HepG2 (cell line): ENCODE data around the gene ASIC3. TPM values are rescaled to one million over a fixed set of nuclear protein-coding genes. Genes with fewer than 3 reads are reported as not detected.

Experiments used
- CREB1 ChIP-seq, 2 experiments: fragments of 450-650 bp in 1 of 2; IDR thresholded peaks; 2 replicates each; pipeline ENCODE4 v1.6.1; 2016 to 2017; ENCODE audit warnings: control low read depth in 1 of 2, mild to moderate bottlenecking in 1 of 2, missing compliant biosample characterization in 1 of 2, missing genetic modification characterization in 1 of 2
- ELF1 ChIP-seq: sonication (generic); formaldehyde crosslinking; IDR thresholded peaks from 2 replicates; pipeline ENCODE4 v1.4.0; 2020; ENCODE audit warnings: missing genetic modification reagents
- MED13 ChIP-seq: sonication (generic); formaldehyde crosslinking; IDR thresholded peaks from 2 replicates; pipeline ENCODE4 v1.5.0; 2020; ENCODE audit warnings: missing genetic modification reagents
- SAP130 ChIP-seq: IDR thresholded peaks from 2 replicates; pipeline ENCODE4 v1.6.1; 2016; ENCODE audit warnings: low read depth
- SOX13 ChIP-seq, 3 experiments: fragments of 450-650 bp in 1 of 3; sonication (generic) in 1 of 3; formaldehyde crosslinking in 1 of 3; IDR thresholded peaks in 2 of 3; conservative IDR thresholded peaks in 1 of 3; 2 replicates each; pipeline versions ENCODE4 v1.5.0 to v1.6.1; 2016 to 2020; ENCODE audit warnings: antibody characterized with exemption in 1 of 3, mild to moderate bottlenecking in 1 of 3, missing compliant biosample characterization in 1 of 3, missing genetic modification reagents in 1 of 3, moderate library complexity in 1 of 3
- TCF7L2 ChIP-seq: IDR thresholded peaks from 2 replicates; pipeline ENCODE4 v1.6.1; 2011; ENCODE audit warnings: mild to moderate bottlenecking, low read depth, low read length, moderate library complexity
- ZNF33B ChIP-seq: sonication (generic); formaldehyde crosslinking; IDR thresholded peaks from 2 replicates; pipeline ENCODE4 v1.5.1; 2020; ENCODE audit warnings: mild to moderate bottlenecking, missing genetic modification reagents
- ZNF367 ChIP-seq: sonication (generic); formaldehyde crosslinking; IDR thresholded peaks from 2 replicates; pipeline ENCODE4 v1.4.0; 2020; ENCODE audit warnings: missing genetic modification reagents, borderline replicate concordance
- ZNF530 ChIP-seq: sonication (generic); formaldehyde crosslinking; IDR thresholded peaks from 2 replicates; pipeline ENCODE4 v1.5.0; 2020; ENCODE audit warnings: low read depth, mild to moderate bottlenecking, missing genetic modification reagents
- ZNF781 ChIP-seq: sonication (generic); formaldehyde crosslinking; IDR thresholded peaks from 2 replicates; pipeline ENCODE4 v1.5.1; 2020; ENCODE audit warnings: borderline replicate concordance, mild to moderate bottlenecking, missing genetic modification reagents; ENCODE audit errors: not compliant biosample characterization
- ZNF782 ChIP-seq: sonication (generic); formaldehyde crosslinking; IDR thresholded peaks from 2 replicates; pipeline ENCODE4 v1.4.0; 2020; ENCODE audit warnings: missing genetic modification reagents, mild to moderate bottlenecking, borderline replicate concordance
- polyA plus RNA-seq, 8 experiments: library from polyadenylated mRNA; depleted of rRNA in 3 of 8; stranded (reverse) in 7 of 8; unstranded in 1 of 8; fragments of >200 nt; fragmentation: Illumina TruSeq in 4 of 8; extraction: Trizol in 4 of 8; gene quantifications; 2 replicates each; pipeline versions ENCODE4 v1.2.1 to v1.2.3, GENCODE V29; 2011 to 2016; ENCODE audit warnings: low read depth in 4 of 8, missing spikeins in 1 of 8, mixed read lengths in 1 of 8; ENCODE audit not compliant: insufficient read depth in 1 of 8
- total RNA-seq, 5 experiments: library from RNA; depleted of rRNA; stranded (reverse); fragments of >200 nt; fragmentation: Illumina TruSeq; extraction: Trizol; gene quantifications; 2 replicates each; pipeline ENCODE4 v1.2.3, GENCODE V29; 2016; ENCODE audit warnings: low read depth in 1 of 5
- TF ChIP-seq, protein P1 (sequence below): sonication (generic); formaldehyde crosslinking; IDR thresholded peaks from 2 replicates; pipeline ENCODE4 v1.9.0; 2021; ENCODE audit warnings: missing genetic modification reagents, borderline replicate concordance
- TF ChIP-seq, protein P2 (sequence below): sonication (generic); formaldehyde crosslinking; IDR thresholded peaks from 2 replicates; pipeline ENCODE4 v1.5.0; 2020; ENCODE audit warnings: missing genetic modification reagents
- TF ChIP-seq, protein P3 (sequence below): sonication (generic); formaldehyde crosslinking; IDR thresholded peaks from 2 replicates; pipeline ENCODE4 v1.4.0; 2020; ENCODE audit warnings: missing genetic modification reagents, borderline replicate concordance
- TF ChIP-seq, protein P4 (sequence below): sonication (generic); formaldehyde crosslinking; IDR thresholded peaks from 2 replicates; pipeline ENCODE4 v1.5.0; 2020; ENCODE audit warnings: mild to moderate bottlenecking, missing genetic modification reagents

Gene ASIC3
- total and polyA plus RNA-seq, 2 of the 13 experiments (the other 11 are each of a cell fraction or from before 2014, with no cell fraction given): 0.51 TPM; not detected in 1

DNA sequence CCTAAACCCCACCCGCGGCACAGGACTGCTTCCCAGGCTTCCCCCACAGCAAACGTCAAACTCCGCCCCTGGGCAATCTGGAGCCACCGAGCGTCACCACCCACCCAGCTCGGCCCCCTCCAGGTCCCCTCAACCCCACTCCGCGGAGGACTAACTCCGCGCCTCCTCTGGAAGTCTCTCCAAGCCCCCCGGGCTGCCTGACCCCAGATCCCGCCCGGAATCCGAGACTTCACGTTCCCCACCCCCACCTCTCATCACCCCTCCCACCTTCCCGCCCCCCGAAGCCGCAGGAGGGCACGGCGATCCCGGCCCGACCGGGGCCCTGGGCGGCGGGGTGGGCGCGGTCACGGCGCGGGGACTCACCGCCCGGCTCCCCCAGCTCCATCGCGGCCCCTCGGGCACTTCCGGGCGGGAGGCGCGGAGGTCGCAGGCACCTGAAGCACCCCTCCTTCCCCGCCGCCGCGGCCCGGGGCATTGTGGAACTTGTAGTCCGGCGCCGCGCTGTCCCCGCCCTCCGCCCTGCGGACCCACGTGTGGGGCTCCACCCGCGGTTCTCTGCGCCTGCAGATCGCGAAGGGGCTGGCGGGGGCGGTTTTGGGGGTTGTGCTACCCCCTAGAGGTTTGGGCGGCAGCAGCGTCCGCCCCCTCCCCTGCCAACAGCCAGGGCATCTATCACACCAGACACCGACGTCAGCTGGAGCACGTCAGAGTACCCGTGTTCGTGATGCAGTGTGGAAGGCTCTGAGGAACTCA lies 34.9 kb downstream of the ASIC3 start, which contains the start of gene TMUB1 (continued):
- TF ChIP-seq, protein P1, sequence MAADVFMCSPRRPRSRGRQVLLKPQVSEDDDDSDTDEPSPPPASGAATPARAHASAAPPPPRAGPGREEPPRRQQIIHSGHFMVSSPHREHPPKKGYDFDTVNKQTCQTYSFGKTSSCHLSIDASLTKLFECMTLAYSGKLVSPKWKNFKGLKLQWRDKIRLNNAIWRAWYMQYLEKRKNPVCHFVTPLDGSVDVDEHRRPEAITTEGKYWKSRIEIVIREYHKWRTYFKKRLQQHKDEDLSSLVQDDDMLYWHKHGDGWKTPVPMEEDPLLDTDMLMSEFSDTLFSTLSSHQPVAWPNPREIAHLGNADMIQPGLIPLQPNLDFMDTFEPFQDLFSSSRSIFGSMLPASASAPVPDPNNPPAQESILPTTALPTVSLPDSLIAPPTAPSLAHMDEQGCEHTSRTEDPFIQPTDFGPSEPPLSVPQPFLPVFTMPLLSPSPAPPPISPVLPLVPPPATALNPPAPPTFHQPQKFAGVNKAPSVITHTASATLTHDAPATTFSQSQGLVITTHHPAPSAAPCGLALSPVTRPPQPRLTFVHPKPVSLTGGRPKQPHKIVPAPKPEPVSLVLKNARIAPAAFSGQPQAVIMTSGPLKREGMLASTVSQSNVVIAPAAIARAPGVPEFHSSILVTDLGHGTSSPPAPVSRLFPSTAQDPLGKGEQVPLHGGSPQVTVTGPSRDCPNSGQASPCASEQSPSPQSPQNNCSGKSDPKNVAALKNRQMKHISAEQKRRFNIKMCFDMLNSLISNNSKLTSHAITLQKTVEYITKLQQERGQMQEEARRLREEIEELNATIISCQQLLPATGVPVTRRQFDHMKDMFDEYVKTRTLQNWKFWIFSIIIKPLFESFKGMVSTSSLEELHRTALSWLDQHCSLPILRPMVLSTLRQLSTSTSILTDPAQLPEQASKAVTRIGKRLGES (CRISPR knock-in tag): no peak
- 0 out of 2 replicates have a peak, but pooled peaks have one; percentile 13 for TF ChIP-seq CREB1 (IDR thresholded peaks at IDR 0.05)
- no peak for TF ChIP-seq CREB1 (CRISPR knock-in tag; IDR thresholded peaks at IDR 0.05)
- TF ChIP-seq ELF1 (CRISPR knock-in tag): peak; percentile 83
- TF ChIP-seq ZNF530 (CRISPR knock-in tag): no peak
- TF ChIP-seq SAP130 (CRISPR knock-in tag): no peak; the same call in 1 of the 2 replicates
- no peak for TF ChIP-seq ZNF781 (CRISPR knock-in tag)
- TF ChIP-seq, protein P2, sequence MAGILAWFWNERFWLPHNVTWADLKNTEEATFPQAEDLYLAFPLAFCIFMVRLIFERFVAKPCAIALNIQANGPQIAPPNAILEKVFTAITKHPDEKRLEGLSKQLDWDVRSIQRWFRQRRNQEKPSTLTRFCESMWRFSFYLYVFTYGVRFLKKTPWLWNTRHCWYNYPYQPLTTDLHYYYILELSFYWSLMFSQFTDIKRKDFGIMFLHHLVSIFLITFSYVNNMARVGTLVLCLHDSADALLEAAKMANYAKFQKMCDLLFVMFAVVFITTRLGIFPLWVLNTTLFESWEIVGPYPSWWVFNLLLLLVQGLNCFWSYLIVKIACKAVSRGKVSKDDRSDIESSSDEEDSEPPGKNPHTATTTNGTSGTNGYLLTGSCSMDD (CRISPR knock-in tag): no peak
- TF ChIP-seq SOX13 (IDR thresholded peaks at IDR 0.05): no peak
- TF ChIP-seq SOX13 (CRISPR knock-in tag; conservative IDR thresholded peaks at IDR 0.05 in 1 of 2, IDR thresholded peaks at IDR 0.05 in 1 of 2): no peak
- TF ChIP-seq MED13 (CRISPR knock-in tag): no peak
- TF ChIP-seq ZNF367 (CRISPR knock-in tag): no peak
- TF ChIP-seq, protein P3, sequence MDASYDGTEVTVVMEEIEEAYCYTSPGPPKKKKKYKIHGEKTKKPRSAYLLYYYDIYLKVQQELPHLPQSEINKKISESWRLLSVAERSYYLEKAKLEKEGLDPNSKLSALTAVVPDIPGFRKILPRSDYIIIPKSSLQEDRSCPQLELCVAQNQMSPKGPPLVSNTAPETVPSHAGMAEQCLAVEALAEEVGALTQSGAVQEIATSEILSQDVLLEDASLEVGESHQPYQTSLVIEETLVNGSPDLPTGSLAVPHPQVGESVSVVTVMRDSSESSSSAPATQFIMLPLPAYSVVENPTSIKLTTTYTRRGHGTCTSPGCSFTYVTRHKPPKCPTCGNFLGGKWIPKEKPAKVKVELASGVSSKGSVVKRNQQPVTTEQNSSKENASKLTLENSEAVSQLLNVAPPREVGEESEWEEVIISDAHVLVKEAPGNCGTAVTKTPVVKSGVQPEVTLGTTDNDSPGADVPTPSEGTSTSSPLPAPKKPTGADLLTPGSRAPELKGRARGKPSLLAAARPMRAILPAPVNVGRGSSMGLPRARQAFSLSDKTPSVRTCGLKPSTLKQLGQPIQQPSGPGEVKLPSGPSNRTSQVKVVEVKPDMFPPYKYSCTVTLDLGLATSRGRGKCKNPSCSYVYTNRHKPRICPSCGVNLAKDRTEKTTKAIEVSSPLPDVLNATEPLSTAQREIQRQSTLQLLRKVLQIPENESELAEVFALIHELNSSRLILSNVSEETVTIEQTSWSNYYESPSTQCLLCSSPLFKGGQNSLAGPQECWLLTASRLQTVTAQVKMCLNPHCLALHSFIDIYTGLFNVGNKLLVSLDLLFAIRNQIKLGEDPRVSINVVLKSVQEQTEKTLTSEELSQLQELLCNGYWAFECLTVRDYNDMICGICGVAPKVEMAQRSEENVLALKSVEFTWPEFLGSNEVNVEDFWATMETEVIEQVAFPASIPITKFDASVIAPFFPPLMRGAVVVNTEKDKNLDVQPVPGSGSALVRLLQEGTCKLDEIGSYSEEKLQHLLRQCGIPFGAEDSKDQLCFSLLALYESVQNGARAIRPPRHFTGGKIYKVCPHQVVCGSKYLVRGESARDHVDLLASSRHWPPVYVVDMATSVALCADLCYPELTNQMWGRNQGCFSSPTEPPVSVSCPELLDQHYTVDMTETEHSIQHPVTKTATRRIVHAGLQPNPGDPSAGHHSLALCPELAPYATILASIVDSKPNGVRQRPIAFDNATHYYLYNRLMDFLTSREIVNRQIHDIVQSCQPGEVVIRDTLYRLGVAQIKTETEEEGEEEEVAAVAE (CRISPR knock-in tag): no peak
- TF ChIP-seq TCF7L2: no peak
- TF ChIP-seq ZNF782 (CRISPR knock-in tag): no peak
- TF ChIP-seq, protein P4, sequence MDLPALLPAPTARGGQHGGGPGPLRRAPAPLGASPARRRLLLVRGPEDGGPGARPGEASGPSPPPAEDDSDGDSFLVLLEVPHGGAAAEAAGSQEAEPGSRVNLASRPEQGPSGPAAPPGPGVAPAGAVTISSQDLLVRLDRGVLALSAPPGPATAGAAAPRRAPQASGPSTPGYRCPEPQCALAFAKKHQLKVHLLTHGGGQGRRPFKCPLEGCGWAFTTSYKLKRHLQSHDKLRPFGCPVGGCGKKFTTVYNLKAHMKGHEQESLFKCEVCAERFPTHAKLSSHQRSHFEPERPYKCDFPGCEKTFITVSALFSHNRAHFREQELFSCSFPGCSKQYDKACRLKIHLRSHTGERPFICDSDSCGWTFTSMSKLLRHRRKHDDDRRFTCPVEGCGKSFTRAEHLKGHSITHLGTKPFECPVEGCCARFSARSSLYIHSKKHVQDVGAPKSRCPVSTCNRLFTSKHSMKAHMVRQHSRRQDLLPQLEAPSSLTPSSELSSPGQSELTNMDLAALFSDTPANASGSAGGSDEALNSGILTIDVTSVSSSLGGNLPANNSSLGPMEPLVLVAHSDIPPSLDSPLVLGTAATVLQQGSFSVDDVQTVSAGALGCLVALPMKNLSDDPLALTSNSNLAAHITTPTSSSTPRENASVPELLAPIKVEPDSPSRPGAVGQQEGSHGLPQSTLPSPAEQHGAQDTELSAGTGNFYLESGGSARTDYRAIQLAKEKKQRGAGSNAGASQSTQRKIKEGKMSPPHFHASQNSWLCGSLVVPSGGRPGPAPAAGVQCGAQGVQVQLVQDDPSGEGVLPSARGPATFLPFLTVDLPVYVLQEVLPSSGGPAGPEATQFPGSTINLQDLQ (CRISPR knock-in tag): no peak
- no peak for TF ChIP-seq ZNF33B (CRISPR knock-in tag)
